Neural cell (in vitro differentiated cells): ENCODE measurements around the gene STAT3.

Experiments
- EP300 ChIP-seq: fragments of 450-650 bp; conservative IDR thresholded peaks from 2 replicates; pipeline ENCODE4 v1.6.1; 2014; ENCODE audit warnings: antibody characterized with exemption, mild to moderate bottlenecking, moderate library complexity; ENCODE audit not compliant: poor library complexity, severe bottlenecking
- EZH2 ChIP-seq: fragments of 200-600, 300-800 bp; shearing (Covaris generic), sonication (generic); IDR thresholded peaks from 2 replicates; pipeline ENCODE4 v1.6.1; 2014; ENCODE audit warnings: antibody characterized with exemption, low read length, borderline replicate concordance, mild to moderate bottlenecking; ENCODE audit not compliant: insufficient read depth, poor library complexity, severe bottlenecking
- MXI1 ChIP-seq: fragments of 450-650 bp; conservative IDR thresholded peaks from 2 replicates; pipeline ENCODE4 v1.6.1; 2014; ENCODE audit warnings: antibody characterized with exemption, mild to moderate bottlenecking; ENCODE audit not compliant: poor library complexity, severe bottlenecking
- POLR2AphosphoS5 ChIP-seq: IDR thresholded peaks from 2 replicates; pipeline ENCODE4 v1.6.1; 2012
- RAD21 ChIP-seq: fragments of 450-650 bp; conservative IDR thresholded peaks from 2 replicates; pipeline ENCODE4 v1.6.1; 2014; ENCODE audit warnings: antibody characterized with exemption, mild to moderate bottlenecking, moderate library complexity
- SMC3 ChIP-seq: fragments of 450-650 bp; conservative IDR thresholded peaks from 2 replicates; pipeline ENCODE4 v1.6.1; 2014; ENCODE audit warnings: antibody characterized with exemption, mild to moderate bottlenecking, moderate library complexity; ENCODE audit not compliant: poor library complexity
- TAF1 ChIP-seq: IDR thresholded peaks from 2 replicates; pipeline ENCODE4 v1.6.1; 2012; ENCODE audit warnings: low read depth
- TF ChIP-seq, protein P1 (sequence below): fragments of 450-650 bp; IDR thresholded peaks from 2 replicates; pipeline ENCODE4 v1.5.1; 2014; ENCODE audit warnings: antibody characterized with exemption, mild to moderate bottlenecking, moderate library complexity; ENCODE audit not compliant: poor library complexity, severe bottlenecking
- TF ChIP-seq, protein P2 (sequence below): IDR thresholded peaks from 2 replicates; pipeline ENCODE4 v1.6.1; 2012; ENCODE audit warnings: borderline replicate concordance

DNA sequence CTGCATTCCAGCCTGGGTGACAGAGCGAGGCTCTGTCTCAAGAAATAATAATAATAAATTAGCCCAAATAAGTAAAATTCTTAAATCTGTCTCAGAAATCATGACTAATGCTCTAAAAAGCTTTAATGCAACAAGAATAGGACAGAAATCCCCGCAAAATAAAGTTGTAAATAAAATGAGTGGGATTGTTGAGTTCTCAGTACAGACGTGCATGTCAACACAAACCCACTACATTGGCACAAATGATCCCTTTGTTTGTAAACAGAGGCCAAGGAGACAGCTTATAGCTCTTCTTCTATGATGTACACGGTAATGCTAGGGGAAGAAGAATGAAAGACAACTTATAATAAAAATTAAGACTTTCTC is 118.1 kb downstream of the STAT3 start:
- TF ChIP-seq, protein P1, sequence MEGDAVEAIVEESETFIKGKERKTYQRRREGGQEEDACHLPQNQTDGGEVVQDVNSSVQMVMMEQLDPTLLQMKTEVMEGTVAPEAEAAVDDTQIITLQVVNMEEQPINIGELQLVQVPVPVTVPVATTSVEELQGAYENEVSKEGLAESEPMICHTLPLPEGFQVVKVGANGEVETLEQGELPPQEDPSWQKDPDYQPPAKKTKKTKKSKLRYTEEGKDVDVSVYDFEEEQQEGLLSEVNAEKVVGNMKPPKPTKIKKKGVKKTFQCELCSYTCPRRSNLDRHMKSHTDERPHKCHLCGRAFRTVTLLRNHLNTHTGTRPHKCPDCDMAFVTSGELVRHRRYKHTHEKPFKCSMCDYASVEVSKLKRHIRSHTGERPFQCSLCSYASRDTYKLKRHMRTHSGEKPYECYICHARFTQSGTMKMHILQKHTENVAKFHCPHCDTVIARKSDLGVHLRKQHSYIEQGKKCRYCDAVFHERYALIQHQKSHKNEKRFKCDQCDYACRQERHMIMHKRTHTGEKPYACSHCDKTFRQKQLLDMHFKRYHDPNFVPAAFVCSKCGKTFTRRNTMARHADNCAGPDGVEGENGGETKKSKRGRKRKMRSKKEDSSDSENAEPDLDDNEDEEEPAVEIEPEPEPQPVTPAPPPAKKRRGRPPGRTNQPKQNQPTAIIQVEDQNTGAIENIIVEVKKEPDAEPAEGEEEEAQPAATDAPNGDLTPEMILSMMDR, result no peak
- TF ChIP-seq EZH2, result no peak
- TF ChIP-seq, protein P2, sequence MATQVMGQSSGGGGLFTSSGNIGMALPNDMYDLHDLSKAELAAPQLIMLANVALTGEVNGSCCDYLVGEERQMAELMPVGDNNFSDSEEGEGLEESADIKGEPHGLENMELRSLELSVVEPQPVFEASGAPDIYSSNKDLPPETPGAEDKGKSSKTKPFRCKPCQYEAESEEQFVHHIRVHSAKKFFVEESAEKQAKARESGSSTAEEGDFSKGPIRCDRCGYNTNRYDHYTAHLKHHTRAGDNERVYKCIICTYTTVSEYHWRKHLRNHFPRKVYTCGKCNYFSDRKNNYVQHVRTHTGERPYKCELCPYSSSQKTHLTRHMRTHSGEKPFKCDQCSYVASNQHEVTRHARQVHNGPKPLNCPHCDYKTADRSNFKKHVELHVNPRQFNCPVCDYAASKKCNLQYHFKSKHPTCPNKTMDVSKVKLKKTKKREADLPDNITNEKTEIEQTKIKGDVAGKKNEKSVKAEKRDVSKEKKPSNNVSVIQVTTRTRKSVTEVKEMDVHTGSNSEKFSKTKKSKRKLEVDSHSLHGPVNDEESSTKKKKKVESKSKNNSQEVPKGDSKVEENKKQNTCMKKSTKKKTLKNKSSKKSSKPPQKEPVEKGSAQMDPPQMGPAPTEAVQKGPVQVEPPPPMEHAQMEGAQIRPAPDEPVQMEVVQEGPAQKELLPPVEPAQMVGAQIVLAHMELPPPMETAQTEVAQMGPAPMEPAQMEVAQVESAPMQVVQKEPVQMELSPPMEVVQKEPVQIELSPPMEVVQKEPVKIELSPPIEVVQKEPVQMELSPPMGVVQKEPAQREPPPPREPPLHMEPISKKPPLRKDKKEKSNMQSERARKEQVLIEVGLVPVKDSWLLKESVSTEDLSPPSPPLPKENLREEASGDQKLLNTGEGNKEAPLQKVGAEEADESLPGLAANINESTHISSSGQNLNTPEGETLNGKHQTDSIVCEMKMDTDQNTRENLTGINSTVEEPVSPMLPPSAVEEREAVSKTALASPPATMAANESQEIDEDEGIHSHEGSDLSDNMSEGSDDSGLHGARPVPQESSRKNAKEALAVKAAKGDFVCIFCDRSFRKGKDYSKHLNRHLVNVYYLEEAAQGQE, result no peak
- no peak for TF ChIP-seq EP300
- no peak for TF ChIP-seq RAD21
- TF ChIP-seq SMC3, result no peak
- no peak for TF ChIP-seq POLR2AphosphoS5
- TF ChIP-seq TAF1, result no peak
- no peak for TF ChIP-seq MXI1
